GM21381 (cell line): ENCODE measurements around the gene GPRIN2.

Experiments used
- ATAC-seq: cut with Tn5 transposase; IDR thresholded peaks from one replicate; pipeline ENCODE4 v1.9.1; 2021; ENCODE audit warnings: mild to moderate bottlenecking, moderate library complexity; ENCODE audit not compliant: unreplicated experiment

GPRIN2 gene

GRCh38 chr10:46550076-46550790 lies 6.2 kb downstream of the GPRIN2 start:
- no peak for ATAC-seq

DNA sequence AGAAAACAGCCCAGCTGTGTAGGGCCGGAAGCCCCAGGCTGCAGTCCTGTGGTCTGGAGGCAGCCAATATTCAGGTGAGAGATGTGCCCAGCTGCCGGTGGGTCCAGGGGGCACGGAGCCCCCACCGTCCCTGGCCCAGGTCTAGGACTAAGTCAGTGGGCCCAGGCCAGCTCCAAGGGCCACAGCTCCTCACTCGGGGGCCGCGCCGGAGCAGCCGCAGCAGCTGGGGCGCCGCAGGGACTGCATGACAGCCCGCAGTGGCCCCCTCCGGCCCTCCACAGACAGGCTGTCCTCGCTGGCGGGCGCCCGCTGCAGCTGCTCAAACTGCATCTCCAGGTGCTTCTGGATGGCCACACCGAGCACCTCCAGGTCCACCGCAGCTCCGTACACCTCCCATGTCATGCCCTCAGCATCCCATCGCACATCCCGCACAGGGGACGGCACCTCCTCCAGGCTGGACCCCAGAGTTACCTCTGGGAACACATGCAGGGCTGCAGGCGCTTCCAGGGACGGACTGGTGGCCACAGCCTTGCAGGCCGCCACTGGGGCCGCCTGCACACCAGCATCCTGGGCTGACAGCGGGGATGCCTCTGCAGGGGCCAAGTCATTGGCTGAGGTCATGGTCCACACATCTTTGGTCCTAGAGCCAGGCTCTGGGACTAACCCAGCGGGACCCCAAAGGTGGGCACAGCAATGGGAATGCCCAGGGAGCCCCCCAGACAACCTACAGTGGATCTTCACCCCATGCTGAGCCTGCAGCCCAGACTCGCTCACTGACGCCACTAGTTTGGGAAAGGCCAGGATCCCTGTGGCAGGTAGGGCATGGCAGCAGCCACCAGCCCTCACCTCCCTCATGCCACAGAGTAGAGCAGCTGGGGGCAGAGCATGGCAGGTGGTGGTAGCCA lies 7.0 kb downstream of the GPRIN2 start:
- no peak for ATAC-seq

- ATAC-seq = no peak
Observed at GRCh38 chr10:46548498-46549090, 7.9 kb downstream of the GPRIN2 start.

GRCh38 chr10:46547541-46548497 lies 8.6 kb downstream of the GPRIN2 start:
- no peak for ATAC-seq

GRCh38 chr10:46546591-46547540 lies 9.6 kb downstream of the GPRIN2 start:
- no peak for ATAC-seq

- ATAC-seq = no peak
Observed at GRCh38 chr10:46545861-46546590, 10.4 kb downstream of the GPRIN2 start.

DNA sequence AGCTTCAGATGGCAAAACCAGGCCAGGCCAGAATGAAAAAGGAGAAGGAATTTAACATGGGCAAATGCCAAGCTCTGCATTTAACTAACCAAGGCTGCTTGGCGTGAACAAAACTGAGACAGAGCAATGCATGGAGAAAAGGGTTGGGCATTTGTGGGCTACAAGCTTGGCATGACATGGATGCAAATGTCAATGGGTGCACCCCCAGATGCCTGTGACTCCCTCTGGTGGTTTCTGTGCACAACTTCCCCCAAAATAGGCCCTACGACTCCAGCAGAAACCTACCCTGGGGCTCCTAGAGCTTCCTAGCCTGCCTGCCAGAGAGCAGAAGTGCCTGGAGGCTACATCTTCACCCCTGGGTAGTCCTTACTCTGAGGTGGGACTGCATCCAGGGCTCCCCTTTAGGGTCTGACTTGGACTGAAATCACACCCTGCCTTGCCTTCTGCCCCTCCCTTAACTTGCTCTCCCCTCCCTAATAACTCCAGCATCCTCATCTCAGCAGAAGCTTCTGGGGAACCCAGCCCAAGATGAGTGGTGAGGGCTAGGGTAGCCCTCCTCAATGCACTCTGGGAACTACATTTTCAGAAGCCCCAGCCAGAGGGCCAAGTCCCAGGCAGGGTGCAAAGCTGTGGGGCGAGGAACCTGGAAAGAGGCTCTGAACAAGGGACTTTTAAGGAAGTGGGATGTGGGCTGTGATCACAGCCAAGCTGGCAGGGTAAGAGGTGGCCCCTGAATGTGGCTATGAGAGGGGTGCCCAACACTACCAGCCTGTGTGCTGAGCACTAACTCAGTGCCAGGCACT lies 11.3 kb downstream of the GPRIN2 start:
- ATAC-seq = no peak

- ATAC-seq = no peak
Observed at GRCh38 chr10:46543466-46544377, 12.7 kb downstream of the GPRIN2 start.

DNA sequence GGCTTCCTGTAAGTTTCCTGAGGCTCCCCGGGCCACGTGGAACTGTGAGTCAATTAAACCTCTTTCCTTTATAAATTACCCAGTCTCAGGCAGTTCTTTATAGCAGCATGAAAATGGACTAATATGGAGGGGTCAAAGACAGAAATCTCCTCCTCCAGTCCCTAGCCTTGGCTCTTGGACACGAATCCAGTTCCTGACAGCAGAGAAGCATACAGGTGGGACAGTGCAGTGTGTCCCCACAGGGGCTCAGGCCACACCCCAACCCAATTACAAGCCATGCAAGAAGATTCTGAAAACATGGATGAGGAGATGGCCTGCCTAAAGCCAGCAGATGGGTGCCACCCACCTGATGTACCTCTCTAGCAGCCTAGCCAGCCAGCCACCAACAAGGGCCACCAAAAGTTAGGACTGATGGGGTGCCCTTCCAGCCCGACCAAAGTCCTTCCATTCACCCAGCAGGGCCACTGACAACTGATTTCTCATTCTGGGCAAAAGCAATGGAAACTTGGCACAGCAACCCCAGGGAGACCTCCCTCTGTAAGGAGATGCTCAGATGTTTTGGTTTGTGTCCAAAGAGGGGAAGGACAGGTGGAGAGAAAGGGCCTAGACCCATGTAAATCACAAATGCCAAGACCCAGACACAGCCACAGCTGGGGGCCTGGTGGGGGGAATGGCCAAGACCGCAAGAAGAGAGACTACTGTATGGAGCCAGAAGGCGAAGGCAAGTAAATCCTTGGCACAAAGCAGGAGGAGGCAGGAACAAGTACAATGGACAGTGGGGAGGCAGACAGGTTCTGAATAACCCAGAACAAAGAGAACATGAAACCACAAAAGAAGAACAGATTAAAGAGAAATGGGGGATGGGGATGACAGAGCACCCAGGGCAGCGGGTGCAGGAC lies 13.6 kb downstream of the GPRIN2 start:
- no peak for ATAC-seq

- ATAC-seq = no peak
Observed at GRCh38 chr10:46541735-46542566, 14.5 kb downstream of the GPRIN2 start.

- no peak for ATAC-seq
Observed at GRCh38 chr10:46541017-46541661, 15.3 kb downstream of the GPRIN2 start.

- no peak for ATAC-seq
Observed at GRCh38 chr10:46540412-46541016, 15.9 kb downstream of the GPRIN2 start.

- ATAC-seq = no peak
Observed at GRCh38 chr10:46539596-46540411, 16.7 kb downstream of the GPRIN2 start.
